Fibroblast of pulmonary artery (primary cell): Measurements from ENCODE around the gene EFCAB12.

Experiments used
- DNase-seq: peaks from one replicate; pipeline ENCODE4 v3.0.0-alpha.2; 2010; ENCODE audit warnings: low read depth
- H3K4me3 ChIP-seq: replicated peaks from 2 replicates; pipeline ENCODE4 v1.5.1; 2011; ENCODE audit warnings: low read depth, mild to moderate bottlenecking, control low read depth, low read length, moderate library complexity
- CTCF ChIP-seq: IDR thresholded peaks from 2 replicates; pipeline ENCODE4 v1.5.1; 2011; ENCODE audit warnings: mild to moderate bottlenecking, control low read depth, low read length, inconsistent platforms; ENCODE audit errors: missing control alignments

Gene EFCAB12

GRCh38 chr3:129470861-129471260, 42.4 kb upstream of the EFCAB12 start:
- no peak for DNase-seq
- no peak for TF ChIP-seq CTCF
- H3K4me3 ChIP-seq: no peak overlapping the region

GRCh38 chr3:129469026-129469425, 40.6 kb upstream of the EFCAB12 start:
- no peak overlapping the region for H3K4me3 ChIP-seq
- DNase-seq: no peak
- no peak for TF ChIP-seq CTCF

- H3K4me3 ChIP-seq: no peak overlapping the region
- no peak for TF ChIP-seq CTCF
- no peak for DNase-seq
Observed at GRCh38 chr3:129467932-129468331, 39.5 kb upstream of the EFCAB12 start.

- no peak for DNase-seq
- no peak for TF ChIP-seq CTCF
- no peak overlapping the region for H3K4me3 ChIP-seq
Observed at GRCh38 chr3:129463716-129464115, 35.3 kb upstream of the EFCAB12 start.

- no peak overlapping the region for H3K4me3 ChIP-seq
- no peak for DNase-seq
- TF ChIP-seq CTCF: no peak
Observed at GRCh38 chr3:129463094-129463493, 34.7 kb upstream of the EFCAB12 start.

- no peak for DNase-seq
Observed at GRCh38 chr3:129462361-129462968, 34.0 kb upstream of the EFCAB12 start.

More at GRCh38 chr3:129462361-129462968, 34.0 kb upstream of the EFCAB12 start:
- no peak for TF ChIP-seq CTCF
- no peak overlapping the region for H3K4me3 ChIP-seq
